Stimulated activated CD8-positive, alpha-beta memory T cell treated with anti-CD3 and anti-CD28 coated beads, Interleukin-2, amount 100 ng/mL, for 1 hour (primary cell): ENCODE measurements around the gene PPP2R5C.
"Not testable (repeated sequence)": the region's sequence is repeated elsewhere in the genome, so short reads cannot be mapped to it uniquely, and the experiment has no call there.

ENCODE experiments used
- DNase-seq, 2 donors: peaks; one replicate each; pipeline ENCODE4 v3.0.0-alpha.2; 2020; ENCODE audit warnings: low read depth in 2 of 2

The PPP2R5C gene

GRCh38 chr14:101965770-101966722, 204.5 kb downstream of the PPP2R5C start:
- no peak for DNase-seq

- DNase-seq: no peak
Measured at GRCh38 chr14:101966742-101967141, 205.2 kb downstream of the PPP2R5C start.

DNA sequence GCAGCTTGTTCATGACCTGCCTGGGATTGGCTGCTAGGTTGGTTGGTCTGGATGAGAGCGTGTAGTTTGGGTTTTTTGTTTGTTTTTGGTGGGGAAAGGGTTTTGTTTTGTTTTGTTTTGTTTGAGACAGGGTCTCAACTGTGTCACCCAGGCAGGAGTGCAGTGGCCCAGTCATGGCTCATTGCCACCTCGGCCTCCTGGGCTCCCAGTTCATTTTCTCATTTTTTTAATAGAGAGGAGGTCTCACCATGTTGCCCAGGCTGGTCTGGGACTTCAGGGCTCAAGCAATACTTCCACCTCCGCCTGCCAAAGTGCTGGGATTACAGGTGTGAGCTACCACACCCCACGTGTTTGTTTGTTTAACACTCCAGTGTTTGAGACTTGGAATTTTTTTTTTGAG, 206.7 kb downstream of the PPP2R5C start:
- no peak for DNase-seq

GRCh38 chr14:101969481-101969880, 208.0 kb downstream of the PPP2R5C start:
- DNase-seq: no peak

- DNase-seq: no peak
Measured at GRCh38 chr14:101970830-101971400, 209.4 kb downstream of the PPP2R5C start.

GRCh38 chr14:101971458-101971857, 209.9 kb downstream of the PPP2R5C start:
- DNase-seq: not testable (repeated sequence)

- no peak for DNase-seq
Measured at GRCh38 chr14:101972126-101972866, 210.8 kb downstream of the PPP2R5C start.

DNA sequence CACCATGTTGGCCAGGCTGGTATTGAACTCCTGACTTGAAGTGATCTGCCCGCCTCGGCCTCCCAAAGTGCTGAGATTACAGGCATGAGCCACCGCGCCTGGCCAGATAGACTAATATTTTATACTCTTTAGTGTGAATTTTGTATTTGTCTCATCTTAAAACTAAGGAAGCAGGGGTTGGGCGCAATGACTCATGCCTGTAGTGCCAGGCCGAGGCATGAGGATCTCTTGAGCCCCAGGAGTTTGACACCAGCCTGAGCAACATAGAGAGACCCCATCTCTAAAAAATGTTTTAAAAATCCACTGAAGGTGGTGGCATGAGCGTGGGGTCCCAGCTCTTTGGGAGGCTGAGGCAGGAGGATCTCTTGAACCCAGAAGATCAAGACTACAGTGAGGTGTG, 211.8 kb downstream of the PPP2R5C start:
- DNase-seq: no peak

DNA sequence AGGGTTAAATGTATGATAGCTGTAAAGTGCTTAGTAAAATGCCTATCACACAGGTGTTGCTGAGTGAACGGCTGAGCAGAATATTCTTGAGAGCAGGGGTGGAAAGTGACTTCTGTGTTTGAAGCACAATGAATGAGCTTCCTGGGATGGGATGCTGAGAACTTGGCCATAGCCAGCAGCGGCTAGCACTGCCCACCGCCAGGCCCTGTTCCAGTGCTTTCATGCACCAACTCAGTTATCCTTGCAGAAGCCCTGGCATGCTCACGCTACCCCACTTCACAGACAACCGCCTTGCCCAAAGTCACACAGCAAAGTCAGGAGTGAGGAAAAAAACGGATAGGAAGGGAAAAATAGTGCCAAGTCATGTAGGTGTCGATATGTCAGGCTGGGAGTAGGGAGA, 213.7 kb downstream of the PPP2R5C start:
- no peak for DNase-seq
